H1 (cell line): ENCODE results near the gene CBLN1. TPM values are rescaled to one million over a fixed set of nuclear protein-coding genes. Genes with fewer than 3 reads are reported as not detected.

Experiments
- BACH1 ChIP-seq: IDR thresholded peaks from 2 replicates; pipeline ENCODE4 v1.6.1; 2012; ENCODE audit warnings: low read length, improper control_type of control experiment
- CHD1 ChIP-seq: IDR thresholded peaks from 2 replicates; pipeline ENCODE4 v1.6.1; 2012; ENCODE audit warnings: low read depth, low read length, improper control_type of control experiment
- CREB1 ChIP-seq: IDR thresholded peaks from 2 replicates; pipeline ENCODE4 v1.6.1; 2012; ENCODE audit warnings: inconsistent platforms
- CTBP2 ChIP-seq: IDR thresholded peaks from 2 replicates; pipeline ENCODE4 v1.7.0; 2011; ENCODE audit warnings: borderline replicate concordance, mild to moderate bottlenecking, moderate library complexity, mixed read lengths, low read length; ENCODE audit not compliant: insufficient read depth, insufficient read length
- EGR1 ChIP-seq: IDR thresholded peaks from 2 replicates; pipeline ENCODE4 v1.6.1; 2011; ENCODE audit warnings: low read depth, low read length, borderline replicate concordance
- GABPA ChIP-seq: IDR thresholded peaks from 2 replicates; pipeline ENCODE4 v1.6.1; 2011; ENCODE audit warnings: mild to moderate bottlenecking, low read length, moderate library complexity, borderline replicate concordance; ENCODE audit not compliant: insufficient read depth
- JUND ChIP-seq: IDR thresholded peaks from 2 replicates; pipeline ENCODE4 v1.6.1; 2011; ENCODE audit warnings: mild to moderate bottlenecking, improper control_type of control experiment, low read length
- RAD21 ChIP-seq, 2 experiments: IDR thresholded peaks in 1 of 2; conservative IDR thresholded peaks in 1 of 2; 2 replicates each; pipeline ENCODE4 v1.6.1; 2011; ENCODE audit warnings: low read depth in 2 of 2, low read length in 2 of 2, improper control_type of control experiment in 1 of 2, inconsistent platforms in 1 of 2, mild to moderate bottlenecking in 1 of 2, moderate library complexity in 1 of 2
- RBBP5 ChIP-seq: IDR thresholded peaks from 2 replicates; pipeline ENCODE4 v1.7.1; 2012; ENCODE audit warnings: low read depth, mild to moderate bottlenecking, inconsistent platforms, low read length, moderate library complexity, borderline replicate concordance
- SIRT6 ChIP-seq: IDR thresholded peaks from one replicate; pipeline ENCODE4 v1.7.1; 2012; ENCODE audit warnings: low read length, inconsistent platforms
- SUZ12 ChIP-seq: fragments of 200-600 bp; sonication (generic); IDR thresholded peaks from 2 replicates; pipeline ENCODE4 v1.6.1; 2012; ENCODE audit warnings: mild to moderate bottlenecking, inconsistent platforms, low read length, moderate library complexity, mixed read lengths
- TBP ChIP-seq: IDR thresholded peaks from 2 replicates; pipeline ENCODE4 v1.6.1; 2011; ENCODE audit warnings: low read depth, low read length, improper control_type of control experiment
- TCF12 ChIP-seq: IDR thresholded peaks from 2 replicates; pipeline ENCODE4 v1.6.1; 2011; ENCODE audit warnings: low read depth, mild to moderate bottlenecking, low read length
- ZNF274 ChIP-seq: IDR thresholded peaks from 2 replicates; pipeline ENCODE4 v1.7.0; 2012; ENCODE audit warnings: low read length, borderline replicate concordance; ENCODE audit errors: extremely low read depth
- polyA plus RNA-seq, 7 experiments: library from polyadenylated mRNA; depleted of rRNA in 3 of 7; stranded (reverse) in 5 of 7; unstranded in 2 of 7; fragments of >200 nt in 5 of 7; fragments of 200-250 nt in 2 of 7; gene quantifications; 1 replicate in 5 of 7; 2 replicates in 1 of 7; 4 replicates in 1 of 7; pipeline versions ENCODE4 v1.2.1 to v1.2.3, GENCODE V29; 2011 to 2013; ENCODE audit warnings: missing spikeins in 2 of 7, mixed read lengths in 2 of 7
- total RNA-seq: library from RNA; stranded (reverse); fragmentation: NEBNext Ultra II Directional; extraction: Animal tissue kit (Norgen Biotek cat#: 25700); gene quantifications from 2 replicates; pipeline ENCODE4 v1.2.1, GENCODE V29; 2021
- TF ChIP-seq, protein P1 (sequence below), 3 experiments: IDR thresholded peaks; 1 replicate in 2 of 3; 2 replicates in 1 of 3; pipeline versions ENCODE4 v1.5.1 to v1.6.1; 2011; ENCODE audit warnings: low read length in 3 of 3, mild to moderate bottlenecking in 3 of 3, inconsistent platforms in 2 of 3, low read depth in 1 of 3, moderate library complexity in 1 of 3; ENCODE audit not compliant: insufficient read depth in 1 of 3; ENCODE audit errors: control extremely low read depth in 1 of 3
- TF ChIP-seq, protein P2 (sequence below): IDR thresholded peaks from 2 replicates; pipeline ENCODE4 v1.6.1; 2011; ENCODE audit warnings: low read length, improper control_type of control experiment
- TF ChIP-seq, protein P3 (sequence below): IDR thresholded peaks from 2 replicates; pipeline ENCODE4 v1.6.1; 2012; ENCODE audit warnings: inconsistent platforms
- TF ChIP-seq, protein P4 (sequence below): IDR thresholded peaks from 2 replicates; pipeline ENCODE4 v1.6.1; 2011; ENCODE audit warnings: low read depth, mild to moderate bottlenecking, low read length; ENCODE audit not compliant: insufficient read depth

The CBLN1 gene
- total and polyA plus RNA-seq, 2 of the 8 experiments (the other 6 are each of a cell fraction or from before 2014, with no cell fraction given), result 0.97 to 7.1 TPM

DNA sequence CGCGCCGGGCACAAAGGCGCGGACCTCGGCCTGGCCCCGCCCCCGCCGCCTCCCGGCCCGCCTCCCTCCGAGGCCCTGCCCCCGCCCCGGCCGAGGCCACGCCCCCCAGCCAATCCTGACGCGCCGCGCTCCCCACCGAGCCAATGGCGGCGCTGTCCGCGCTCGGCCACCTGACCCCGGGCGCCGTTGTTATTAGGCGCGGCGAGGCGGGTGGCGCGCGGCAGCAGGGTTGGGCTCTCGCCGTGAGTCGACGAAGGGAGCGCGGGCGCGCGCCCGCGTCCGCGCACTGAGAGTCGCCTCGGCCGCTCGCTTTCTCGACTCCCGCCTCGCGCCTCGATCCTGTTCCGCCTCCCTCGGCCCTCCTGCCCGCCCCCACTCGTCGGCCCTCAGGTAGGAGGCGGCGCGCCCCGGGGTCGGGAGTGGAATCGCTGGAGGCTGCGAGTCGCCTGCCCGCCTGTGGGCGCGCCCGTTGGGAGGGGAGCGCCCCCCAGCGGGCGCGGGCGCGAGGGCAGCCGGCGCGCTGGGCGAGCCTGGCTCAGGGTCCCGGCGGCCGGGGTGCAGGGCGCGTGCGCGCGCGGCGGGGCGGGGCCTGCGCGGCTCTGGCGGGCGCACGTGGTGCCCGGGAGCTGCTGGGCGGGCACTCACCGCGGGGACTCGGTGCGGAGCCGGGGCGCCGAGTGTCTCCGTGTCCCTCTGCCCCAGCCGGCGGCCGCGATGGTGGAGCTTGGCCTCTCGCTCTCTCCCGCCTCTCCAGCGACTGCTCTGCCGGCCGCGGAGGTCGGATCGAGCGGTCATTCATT, 405 bp upstream of the CBLN1 start (continued):
- TF ChIP-seq GABPA (no peak), SIRT6 (no peak), TCF12 (no peak), CREB1 (no peak), JUND (no peak), CTBP2 (peak; percentile 42), BACH1 (peak; percentile 37; the same call in 1 of the 2 replicates), ZNF274 (no peak), SUZ12 (no peak), EGR1 (peak; percentile 6; the same call in 1 of the 2 replicates), TBP (no peak), RAD21 (IDR thresholded peaks at IDR 0.05 in 1 of 2, conservative IDR thresholded peaks at IDR 0.05 in 1 of 2; ENCODE audit: low read depth in 2 of 2, low read length in 2 of 2) (peak; percentile 27 to 63; a peak in 3 of 4 replicates), CHD1 (no peak), RBBP5 (no peak; the same call in 1 of the 2 replicates)
- TF ChIP-seq, protein P1, sequence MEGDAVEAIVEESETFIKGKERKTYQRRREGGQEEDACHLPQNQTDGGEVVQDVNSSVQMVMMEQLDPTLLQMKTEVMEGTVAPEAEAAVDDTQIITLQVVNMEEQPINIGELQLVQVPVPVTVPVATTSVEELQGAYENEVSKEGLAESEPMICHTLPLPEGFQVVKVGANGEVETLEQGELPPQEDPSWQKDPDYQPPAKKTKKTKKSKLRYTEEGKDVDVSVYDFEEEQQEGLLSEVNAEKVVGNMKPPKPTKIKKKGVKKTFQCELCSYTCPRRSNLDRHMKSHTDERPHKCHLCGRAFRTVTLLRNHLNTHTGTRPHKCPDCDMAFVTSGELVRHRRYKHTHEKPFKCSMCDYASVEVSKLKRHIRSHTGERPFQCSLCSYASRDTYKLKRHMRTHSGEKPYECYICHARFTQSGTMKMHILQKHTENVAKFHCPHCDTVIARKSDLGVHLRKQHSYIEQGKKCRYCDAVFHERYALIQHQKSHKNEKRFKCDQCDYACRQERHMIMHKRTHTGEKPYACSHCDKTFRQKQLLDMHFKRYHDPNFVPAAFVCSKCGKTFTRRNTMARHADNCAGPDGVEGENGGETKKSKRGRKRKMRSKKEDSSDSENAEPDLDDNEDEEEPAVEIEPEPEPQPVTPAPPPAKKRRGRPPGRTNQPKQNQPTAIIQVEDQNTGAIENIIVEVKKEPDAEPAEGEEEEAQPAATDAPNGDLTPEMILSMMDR (IDR thresholded peaks at IDR 0.05; ENCODE audit: control extremely low read depth in 1 of 3, insufficient read depth in 1 of 3, low read depth in 1 of 3, low read length in 3 of 3), result peak; percentile 58 to 80 (median 65)
- TF ChIP-seq, protein P2, sequence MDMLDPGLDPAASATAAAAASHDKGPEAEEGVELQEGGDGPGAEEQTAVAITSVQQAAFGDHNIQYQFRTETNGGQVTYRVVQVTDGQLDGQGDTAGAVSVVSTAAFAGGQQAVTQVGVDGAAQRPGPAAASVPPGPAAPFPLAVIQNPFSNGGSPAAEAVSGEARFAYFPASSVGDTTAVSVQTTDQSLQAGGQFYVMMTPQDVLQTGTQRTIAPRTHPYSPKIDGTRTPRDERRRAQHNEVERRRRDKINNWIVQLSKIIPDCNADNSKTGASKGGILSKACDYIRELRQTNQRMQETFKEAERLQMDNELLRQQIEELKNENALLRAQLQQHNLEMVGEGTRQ, result peak; percentile 66
- TF ChIP-seq, protein P3, sequence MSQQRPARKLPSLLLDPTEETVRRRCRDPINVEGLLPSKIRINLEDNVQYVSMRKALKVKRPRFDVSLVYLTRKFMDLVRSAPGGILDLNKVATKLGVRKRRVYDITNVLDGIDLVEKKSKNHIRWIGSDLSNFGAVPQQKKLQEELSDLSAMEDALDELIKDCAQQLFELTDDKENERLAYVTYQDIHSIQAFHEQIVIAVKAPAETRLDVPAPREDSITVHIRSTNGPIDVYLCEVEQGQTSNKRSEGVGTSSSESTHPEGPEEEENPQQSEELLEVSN, result peak; percentile 40
- TF ChIP-seq, protein P4, sequence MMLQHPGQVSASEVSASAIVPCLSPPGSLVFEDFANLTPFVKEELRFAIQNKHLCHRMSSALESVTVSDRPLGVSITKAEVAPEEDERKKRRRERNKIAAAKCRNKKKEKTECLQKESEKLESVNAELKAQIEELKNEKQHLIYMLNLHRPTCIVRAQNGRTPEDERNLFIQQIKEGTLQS, result no peak
